GM15510 (cell line): ENCODE measurements around the gene MUTYH.
A peak's percentile ranks its signal among the peaks of the same experiment; 100 is the strongest.

Experiments used
- POLR2A ChIP-seq: IDR thresholded peaks from 3 replicates; pipeline ENCODE4 v1.6.1; 2011; ENCODE audit warnings: borderline replicate concordance; ENCODE audit not compliant: insufficient read length; ENCODE audit errors: extremely low read depth

The MUTYH gene

GRCh38 chr1:45305231-45305630 is 35.0 kb downstream of the MUTYH start:
- no peak for TF ChIP-seq POLR2A

DNA sequence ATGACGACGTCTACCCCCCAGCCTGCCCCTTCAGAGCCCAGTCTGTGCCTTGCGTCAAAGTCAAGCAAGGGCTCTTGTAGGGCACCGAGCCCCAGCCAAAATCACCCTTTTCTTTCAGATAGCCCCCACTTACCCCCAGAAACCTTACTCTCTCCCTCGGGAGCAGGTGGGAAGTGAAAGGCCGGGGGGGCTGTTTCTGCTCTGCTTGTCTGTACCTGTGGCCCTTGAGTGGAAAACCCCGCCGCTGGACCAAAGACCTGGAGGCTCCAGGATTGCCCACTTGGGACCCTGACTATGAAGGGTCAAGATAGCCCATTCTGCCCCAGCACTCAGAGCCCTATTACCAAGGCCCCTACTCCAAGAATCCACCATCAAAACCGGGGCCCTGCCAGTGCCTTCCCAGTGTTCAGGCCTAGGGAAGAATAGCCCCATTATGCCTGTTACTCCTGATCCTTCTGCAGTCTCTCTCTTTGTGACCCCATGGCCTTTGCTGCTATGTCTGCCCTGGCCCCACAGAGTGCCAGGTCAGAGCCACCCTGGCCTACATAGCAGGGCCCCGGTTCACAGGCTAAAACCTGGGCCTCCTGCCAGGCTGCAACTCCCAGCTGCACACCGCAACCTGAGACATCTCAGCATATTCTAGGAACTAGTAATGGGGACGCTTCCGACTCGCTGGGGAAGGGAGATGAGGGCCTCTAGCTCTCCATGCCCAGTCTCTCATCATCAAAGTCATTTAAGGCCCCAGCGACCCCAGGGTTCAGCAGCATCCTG is 35.7 kb downstream of the MUTYH start:
- no peak for TF ChIP-seq POLR2A

GRCh38 chr1:45303520-45304310 is 36.5 kb downstream of the MUTYH start:
- TF ChIP-seq POLR2A = peak; percentile 79

- TF ChIP-seq POLR2A = no peak
Observed at GRCh38 chr1:45302505-45303150, 37.6 kb downstream of the MUTYH start.

- no peak for TF ChIP-seq POLR2A
Observed at GRCh38 chr1:45300669-45300997, 39.6 kb downstream of the MUTYH start.

DNA sequence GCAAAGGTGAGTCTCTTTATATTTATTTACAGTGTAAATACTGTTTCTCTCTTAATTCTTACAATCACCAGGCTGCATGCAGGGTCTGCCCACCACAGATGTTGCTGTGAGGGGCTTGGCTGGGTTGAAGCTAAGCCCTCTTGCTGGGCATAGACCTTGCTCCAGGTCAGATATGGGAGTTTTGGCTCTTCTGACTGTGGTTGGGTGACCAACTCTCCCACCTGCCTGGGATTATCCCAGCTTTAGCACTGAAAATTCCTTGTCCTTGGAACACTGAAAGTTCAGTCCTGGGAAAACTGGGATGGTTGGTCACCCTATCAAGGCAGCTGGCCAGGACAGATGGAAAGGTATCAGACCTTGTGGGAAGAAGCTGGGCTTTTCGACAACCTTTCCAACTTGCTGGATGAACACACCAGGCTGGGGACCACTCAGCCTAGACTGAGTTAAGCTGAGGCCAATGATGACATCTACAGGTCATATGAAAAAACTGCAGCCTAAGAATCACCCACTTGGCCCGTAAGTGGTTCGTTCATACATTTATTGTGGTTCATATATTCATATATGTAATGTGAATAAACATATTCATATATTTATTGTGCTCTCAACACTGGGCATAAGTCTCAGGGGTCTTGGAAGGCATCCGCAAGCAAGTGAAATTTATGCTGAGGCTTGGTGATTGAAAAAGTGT is 40.1 kb downstream of the MUTYH start:
- TF ChIP-seq POLR2A = no peak

DNA sequence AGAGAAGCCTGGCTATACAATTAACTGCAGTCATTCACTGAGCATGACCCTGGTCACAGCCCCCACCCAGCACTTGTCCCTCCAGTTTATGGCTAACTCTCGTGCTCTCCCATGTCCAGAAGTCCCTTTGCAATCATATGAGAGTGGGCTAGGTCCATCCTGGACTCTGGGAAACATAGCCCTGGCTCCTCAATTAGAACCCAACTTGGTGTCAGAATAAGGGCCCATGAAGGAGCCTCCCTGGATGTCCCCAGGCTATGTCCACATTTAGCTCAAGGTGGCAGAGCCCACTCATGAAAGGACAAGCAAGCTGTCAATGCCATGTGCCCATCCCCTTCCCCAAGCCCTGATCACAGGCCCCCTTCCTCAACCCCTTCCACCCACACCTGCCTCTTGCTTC is 40.9 kb downstream of the MUTYH start:
- TF ChIP-seq POLR2A = no peak

DNA sequence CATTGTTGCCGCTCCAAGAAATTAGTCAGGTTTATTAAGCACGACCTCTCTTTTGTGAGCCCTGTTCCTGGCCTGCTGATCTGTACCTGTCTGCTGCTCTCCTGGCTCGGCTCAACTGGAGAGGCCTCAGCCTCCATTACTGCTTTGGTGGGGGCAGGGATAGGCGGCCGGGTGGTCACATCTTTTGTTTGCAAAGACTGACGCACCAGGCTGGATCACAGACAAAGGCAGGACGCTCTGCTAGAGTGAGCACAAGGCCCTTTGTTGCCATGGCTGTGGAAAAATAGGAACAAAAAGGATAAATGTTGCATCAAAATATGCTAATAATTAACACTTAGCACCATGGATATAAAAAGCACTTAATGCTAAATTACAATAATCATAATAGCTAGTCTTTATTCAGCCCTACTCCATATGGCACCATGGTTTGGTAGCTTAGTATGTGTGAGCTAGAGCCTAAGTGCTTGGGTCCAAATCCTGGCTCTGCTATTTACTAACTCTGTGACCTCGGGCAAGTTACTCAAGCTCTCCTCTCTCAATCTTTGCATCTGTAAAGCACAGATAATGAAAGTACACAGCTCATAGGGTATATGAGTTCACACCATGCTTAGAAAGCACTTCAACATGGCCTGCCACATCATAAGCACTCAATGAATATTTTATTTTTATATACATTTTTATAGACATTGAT is 42.4 kb downstream of the MUTYH start:
- no peak for TF ChIP-seq POLR2A

DNA sequence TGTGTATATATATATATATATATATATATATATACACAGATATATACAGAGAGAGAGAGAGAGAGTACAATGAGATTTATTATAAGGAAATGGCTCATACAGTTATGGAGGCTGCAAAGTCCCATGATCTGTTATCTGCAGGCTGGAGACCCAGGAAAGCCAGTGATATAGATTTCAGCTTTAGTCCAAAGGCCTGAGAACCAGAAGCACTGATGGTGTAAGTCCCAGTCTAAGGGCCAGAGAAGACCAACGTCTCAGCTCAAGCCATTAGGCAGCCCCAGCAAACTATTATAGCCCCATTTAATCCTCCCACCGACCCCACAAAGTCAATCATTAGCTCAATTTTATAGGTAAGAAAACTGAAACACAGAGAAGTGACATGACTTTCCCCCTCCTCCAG is 48.5 kb downstream of the MUTYH start:
- no peak for TF ChIP-seq POLR2A

DNA sequence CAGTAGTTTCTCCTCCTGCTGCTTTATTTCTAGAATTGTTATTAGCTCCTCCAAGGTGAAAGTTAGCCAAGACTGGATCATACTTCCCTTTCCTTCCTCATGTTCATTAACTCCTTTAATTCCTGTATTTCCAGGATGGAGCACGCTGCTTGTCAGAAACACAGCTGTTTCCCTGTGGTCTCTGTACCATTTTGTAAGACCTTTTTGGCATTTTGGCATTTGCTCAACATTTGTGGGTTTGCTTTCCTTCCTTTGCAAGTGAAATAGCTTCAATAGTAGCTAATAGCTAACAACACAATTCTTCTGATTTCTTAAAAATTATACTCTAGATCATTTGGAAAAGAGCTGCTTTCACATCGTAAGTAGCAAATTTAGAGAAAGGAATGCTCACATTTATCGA is 57.9 kb downstream of the MUTYH start:
- TF ChIP-seq POLR2A = no peak
